HG03457 (cell line): ENCODE data around the gene TTC16.

Experiments
- ATAC-seq: cut with Tn5 transposase; IDR thresholded peaks from one replicate; pipeline ENCODE4 v1.9.1; 2021; ENCODE audit warnings: moderate number of reproducible peaks; ENCODE audit not compliant: unreplicated experiment

TTC16 gene

GRCh38 chr9:127694890-127695720, 20.8 kb upstream of the TTC16 start:
- ATAC-seq, result no peak

GRCh38 chr9:127697575-127697974, 18.3 kb upstream of the TTC16 start:
- no peak for ATAC-seq

GRCh38 chr9:127698386-127698785, 17.5 kb upstream of the TTC16 start:
- ATAC-seq, result no peak

- ATAC-seq, result no peak
Measured at GRCh38 chr9:127698985-127699670, 16.8 kb upstream of the TTC16 start.

- no peak for ATAC-seq
Measured at GRCh38 chr9:127700140-127700539, 15.7 kb upstream of the TTC16 start.

- ATAC-seq, result no peak
Measured at GRCh38 chr9:127700594-127701255, 15.2 kb upstream of the TTC16 start.

GRCh38 chr9:127703289-127703946, 12.5 kb upstream of the TTC16 start:
- no peak for ATAC-seq

- no peak for ATAC-seq
Measured at GRCh38 chr9:127705577-127706379, 10.1 kb upstream of the TTC16 start.

- ATAC-seq, result no peak
Measured at GRCh38 chr9:127706836-127707241, 9.0 kb upstream of the TTC16 start, which contains the start of gene CFAP157. Gene CFAP157 (plus strand): TSS chr9:127706988. CDS start chr9:127707032, 44 bp downstream.

GRCh38 chr9:127707766-127708165, 8.1 kb upstream of the TTC16 start:
- ATAC-seq, result no peak

GRCh38 chr9:127708952-127709587, 6.8 kb upstream of the TTC16 start:
- ATAC-seq, result no peak

GRCh38 chr9:127710204-127710783, 5.6 kb upstream of the TTC16 start:
- no peak for ATAC-seq

- no peak for ATAC-seq
Measured at GRCh38 chr9:127711226-127711701, 4.6 kb upstream of the TTC16 start.

GRCh38 chr9:127711831-127712274, 4.0 kb upstream of the TTC16 start:
- ATAC-seq, result no peak

GRCh38 chr9:127712371-127712770, 3.5 kb upstream of the TTC16 start:
- no peak for ATAC-seq

- ATAC-seq, result no peak
Measured at GRCh38 chr9:127712867-127713266, 3.0 kb upstream of the TTC16 start.

GRCh38 chr9:127714020-127714750, 1.7 kb upstream of the TTC16 start:
- ATAC-seq, result no peak

- ATAC-seq, result no peak
Measured at GRCh38 chr9:127714951-127715469, 869 bp upstream of the TTC16 start.
